Kidney (tissue), 14 donors: Measurements from ENCODE around the gene MCRIP2. TPM values are rescaled to one million over a fixed set of nuclear protein-coding genes. Genes with fewer than 3 reads are reported as not detected.

ENCODE experiments used
- DNase-seq, 5 donors: peaks; one replicate each; pipeline ENCODE4 v3.0.0-alpha.2; 2013 to 2020
- FAIRE-seq: peaks from 2 replicates; lab custom pipeline; 2012; peaks lifted over from hg19 to GRCh38; lab: Jason Lieb, UNC
- H3K27ac ChIP-seq, 2 donors: one replicate each; pipeline ENCODE4 v1.7.0; 2013; ENCODE audit warnings: low read depth in 2 of 2, low read length in 2 of 2, inconsistent platforms in 1 of 2
- H3K27me3 ChIP-seq: one replicate; pipeline ENCODE4 v1.7.1; 2013; ENCODE audit warnings: low read length, inconsistent platforms; ENCODE audit not compliant: control insufficient read depth, insufficient read depth
- H3K36me3 ChIP-seq, 3 donors: one replicate each; pipeline versions ENCODE4 v1.7.0 to v1.7.1; 2013; ENCODE audit warnings: low read length in 3 of 3, control low read depth in 1 of 3, inconsistent platforms in 1 of 3; ENCODE audit not compliant: insufficient read depth in 3 of 3, control insufficient read depth in 2 of 3
- H3K4me1 ChIP-seq, 3 donors: one replicate each; pipeline versions ENCODE4 v1.7.0 to v1.7.1; 2013; ENCODE audit warnings: low read length in 3 of 3, inconsistent platforms in 1 of 3, low read depth in 1 of 3; ENCODE audit not compliant: control insufficient read depth in 2 of 3, insufficient read depth in 2 of 3
- H3K4me3 ChIP-seq, 3 donors: one replicate each; pipeline versions ENCODE4 v1.7.0 to v1.8.1; 2013; ENCODE audit warnings: low read length in 3 of 3, control low read depth in 1 of 3, inconsistent platforms in 1 of 3
- H3K9ac ChIP-seq, 3 donors: one replicate each; pipeline versions ENCODE4 v1.7.0 to v1.7.1; 2013; ENCODE audit warnings: low read length in 3 of 3, control low read depth in 1 of 3, inconsistent platforms in 1 of 3
- H3K9me3 ChIP-seq, 3 donors: one replicate each; pipeline versions ENCODE4 v1.7.0 to v1.7.1; 2013; ENCODE audit warnings: low read length in 3 of 3, control low read depth in 1 of 3, inconsistent platforms in 1 of 3; ENCODE audit not compliant: control insufficient read depth in 2 of 3, insufficient read depth in 1 of 3
- intact Hi-C: fragments of 100-400 bp; cut with DNase I; formaldehyde crosslinking; loops from one replicate; pipeline ENCODE4 v1.11.1; 2022
- polyA plus RNA-seq: library from polyadenylated mRNA; stranded (reverse); fragments of 350-450 nt; fragmentation: Illumina TruSeq; extraction: RNeasy Lipid Tissue Mini Kit (QIAGEN cat#74804); gene quantifications from one replicate; pipeline ENCODE4 v1.2.3, GENCODE V29; 2014; ENCODE audit warnings: low read depth, low replicate concordance; ENCODE audit not compliant: insufficient read depth
- total RNA-seq: library from RNA; stranded (reverse); fragmentation: NEBNext Ultra II Directional; extraction: Animal tissue kit (Norgen Biotek cat#: 25700); gene quantifications from one replicate; pipeline ENCODE4 v1.2.1, GENCODE V29; 2021
- TF ChIP-seq, protein P1 (sequence below): IDR thresholded peaks from 3 replicates; pipeline ENCODE4 v1.5.1; 2012; ENCODE audit warnings: mild to moderate bottlenecking, moderate library complexity, borderline replicate concordance; ENCODE audit not compliant: insufficient read depth; ENCODE audit errors: extremely low read depth
- donor health status: control.
- donor health status: control.
- donor health status: control.
- donor health status: control.
- donor health status: control.
- donor health status: DM: yes; HTN: yes; CAD: no.
- donor health status: Normal renal cell carcinoma (clear cell type).

The MCRIP2 gene
- total and polyA plus RNA-seq, 2 donors from 2014 or later: 36.9 to 265 TPM

DNA sequence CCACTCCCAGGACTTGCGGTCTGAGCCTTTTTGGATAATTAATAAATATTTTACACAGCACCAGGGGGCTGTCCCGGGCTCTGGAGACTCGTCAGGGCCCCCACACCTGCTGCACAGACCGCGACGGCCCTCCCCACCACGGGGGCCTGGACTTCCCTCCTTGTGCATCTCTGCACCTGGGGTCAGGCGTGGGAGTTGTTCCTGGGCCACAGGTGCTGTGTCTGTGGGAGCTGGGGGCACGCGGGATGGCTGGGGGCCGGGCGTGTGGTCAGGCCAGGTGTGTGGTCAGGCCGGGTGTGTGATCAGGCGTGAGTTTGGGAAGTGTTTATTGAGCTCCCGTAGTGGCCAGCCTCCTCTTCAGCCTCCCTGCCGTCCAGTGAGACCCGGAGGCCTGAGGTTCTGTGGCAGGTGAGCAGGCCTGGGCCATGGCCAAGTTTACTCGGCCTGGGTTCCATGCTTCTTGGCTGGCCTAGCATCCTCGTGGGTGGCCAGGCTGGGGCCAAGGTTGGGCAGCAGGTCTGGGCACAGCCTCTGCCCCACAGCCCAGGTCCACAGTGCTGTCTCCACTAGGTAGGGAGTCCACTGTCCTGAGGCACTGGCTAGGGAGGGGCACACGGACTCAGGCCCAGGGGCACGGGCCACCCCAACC, 36.7 kb downstream of the MCRIP2 start:
- H3K9me3 ChIP-seq: no peaks in the 10 kb centered on the region
- TF ChIP-seq, protein P1, sequence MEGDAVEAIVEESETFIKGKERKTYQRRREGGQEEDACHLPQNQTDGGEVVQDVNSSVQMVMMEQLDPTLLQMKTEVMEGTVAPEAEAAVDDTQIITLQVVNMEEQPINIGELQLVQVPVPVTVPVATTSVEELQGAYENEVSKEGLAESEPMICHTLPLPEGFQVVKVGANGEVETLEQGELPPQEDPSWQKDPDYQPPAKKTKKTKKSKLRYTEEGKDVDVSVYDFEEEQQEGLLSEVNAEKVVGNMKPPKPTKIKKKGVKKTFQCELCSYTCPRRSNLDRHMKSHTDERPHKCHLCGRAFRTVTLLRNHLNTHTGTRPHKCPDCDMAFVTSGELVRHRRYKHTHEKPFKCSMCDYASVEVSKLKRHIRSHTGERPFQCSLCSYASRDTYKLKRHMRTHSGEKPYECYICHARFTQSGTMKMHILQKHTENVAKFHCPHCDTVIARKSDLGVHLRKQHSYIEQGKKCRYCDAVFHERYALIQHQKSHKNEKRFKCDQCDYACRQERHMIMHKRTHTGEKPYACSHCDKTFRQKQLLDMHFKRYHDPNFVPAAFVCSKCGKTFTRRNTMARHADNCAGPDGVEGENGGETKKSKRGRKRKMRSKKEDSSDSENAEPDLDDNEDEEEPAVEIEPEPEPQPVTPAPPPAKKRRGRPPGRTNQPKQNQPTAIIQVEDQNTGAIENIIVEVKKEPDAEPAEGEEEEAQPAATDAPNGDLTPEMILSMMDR: no peak
- H3K4me3 ChIP-seq: no peak overlapping the region
- FAIRE-seq: no peak
- H3K27ac ChIP-seq: no peak overlapping the region
- DNase-seq: peak in 1 of 5 donors; percentile 79
- peaks cover 0 to 35% (median 11%) of the 10 kb centered on the region in 3 donors for H3K4me1 ChIP-seq
- no peaks in the 10 kb centered on the region for H3K27me3 ChIP-seq
- intact Hi-C loops: no loop called here
- no peak overlapping the region for H3K9ac ChIP-seq
- H3K36me3 ChIP-seq: peaks cover 5 to 19% (median 8%) of the 10 kb centered on the region in 3 donors

DNA sequence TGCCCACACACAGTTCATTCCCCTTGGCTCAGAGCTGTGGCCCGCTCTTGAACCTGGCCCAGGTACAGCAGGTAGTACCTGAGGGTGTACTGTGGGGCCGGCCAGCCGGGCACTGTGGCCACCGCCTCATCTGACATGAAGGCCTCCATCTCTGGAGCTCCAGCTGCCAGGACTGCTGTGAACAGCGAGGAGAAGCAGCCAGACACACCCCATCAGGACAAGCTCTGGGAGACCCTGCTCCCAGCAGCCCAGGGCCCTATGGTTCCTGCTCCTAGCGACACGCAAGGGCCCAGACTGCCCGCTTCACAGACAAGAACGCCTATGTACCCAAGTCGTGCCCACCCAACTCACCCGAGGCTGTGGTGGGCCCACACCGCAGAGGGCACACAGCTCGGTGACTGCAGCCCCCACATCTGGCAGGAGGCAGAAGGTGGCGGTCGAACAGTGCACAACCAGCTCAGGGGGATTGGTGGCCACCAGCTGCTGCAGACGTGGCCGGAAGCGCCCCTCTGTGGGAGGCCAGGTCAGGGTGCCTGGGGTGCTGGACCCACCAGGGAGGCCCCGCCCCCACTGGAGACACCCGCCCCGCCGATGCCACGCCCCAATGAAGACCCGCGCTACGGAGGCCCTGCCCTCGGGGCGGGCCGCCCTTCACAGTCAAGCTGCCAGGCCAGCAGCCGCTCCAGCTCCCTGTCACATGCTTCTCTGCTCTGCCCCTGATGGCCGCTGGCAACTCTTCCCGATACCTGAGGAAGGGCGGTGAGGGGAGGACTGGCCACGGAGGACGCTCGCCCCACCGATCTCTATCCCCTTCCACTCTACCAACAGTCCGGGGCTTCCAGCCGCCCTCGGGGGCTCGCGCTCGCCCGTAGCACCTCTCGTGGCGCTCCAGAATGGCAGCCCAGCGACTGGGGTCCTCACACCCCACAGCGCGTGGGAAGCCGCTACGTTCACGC, 37.5 kb downstream of the MCRIP2 start:
- Histone ChIP-seq H3K36me3 (peaks cover 5 to 19% (median 8%) of the 10 kb centered on the region in 3 donors), H3K27ac (peak overlapping the region; percentile 70 to 82), H3K9ac (peak overlapping the region in 1 of 3 donors; percentile 19), H3K4me3 (peak overlapping the region in 2 of 3 donors; percentile 36 to 57), H3K27me3 (no peaks in the 10 kb centered on the region), H3K4me1 (peaks cover 0 to 41% (median 12%) of the 10 kb centered on the region in 3 donors), H3K9me3 (no peaks in the 10 kb centered on the region)
- intact Hi-C loops: no loop called here
- TF ChIP-seq, protein P1: no peak
- DNase-seq: peak; percentile 83 to 94 (median 90)
- no peak for FAIRE-seq

DNA sequence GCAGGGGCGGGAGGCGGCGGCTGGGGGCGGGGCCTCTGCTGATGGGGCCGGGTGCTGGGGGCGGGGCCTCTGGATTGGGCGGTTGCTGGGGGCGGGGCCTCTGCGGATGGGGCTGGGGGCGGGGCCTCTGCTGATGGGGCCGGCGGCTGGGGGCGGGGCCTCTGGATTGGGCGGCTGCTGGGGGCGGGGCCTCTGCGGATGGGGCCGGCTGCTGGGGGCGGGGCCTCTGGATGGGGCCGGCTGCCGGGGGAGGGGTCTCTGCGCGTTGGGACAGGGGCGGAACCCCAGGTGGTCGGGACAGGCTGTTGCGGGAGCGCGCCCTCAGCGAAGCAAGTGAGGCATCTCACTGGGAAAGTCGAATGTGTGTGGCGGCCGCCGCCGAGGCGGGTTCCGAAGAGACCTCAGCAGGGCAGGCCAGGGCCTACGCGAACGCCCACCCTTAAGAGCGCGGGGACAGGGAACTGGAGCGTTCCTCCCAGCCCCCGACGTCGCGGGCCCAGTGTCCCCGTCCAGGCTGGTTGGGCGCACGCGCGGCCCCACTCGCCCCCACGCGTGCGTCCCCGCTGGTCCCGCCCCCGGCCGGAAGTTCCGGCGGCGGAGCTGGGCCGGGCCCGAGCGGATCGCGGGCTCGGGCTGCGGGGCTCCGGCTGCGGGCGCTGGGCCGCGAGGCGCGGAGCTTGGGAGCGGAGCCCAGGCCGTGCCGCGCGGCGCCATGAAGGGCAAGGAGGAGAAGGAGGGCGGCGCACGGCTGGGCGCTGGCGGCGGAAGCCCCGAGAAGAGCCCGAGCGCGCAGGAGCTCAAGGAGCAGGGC, 38.4 kb downstream of the MCRIP2 start, which contains the start of gene STUB1:
STUB1 (plus strand) TSS at position 597 of the 811 bp plus-strand sequence; CDS start at position 713, 116 bp downstream.
- Histone ChIP-seq H3K27me3 (no peaks in the 10 kb centered on the region), H3K36me3 (peaks cover 5 to 19% (median 8%) of the 10 kb centered on the region in 3 donors), H3K4me1 (peaks cover 0 to 41% (median 12%) of the 10 kb centered on the region in 3 donors), H3K9me3 (no peaks in the 10 kb centered on the region), H3K9ac (peak within 1 kb of the TSS; percentile 26 to 71 (median 64)), H3K4me3 (peak within 1 kb of the TSS; percentile 61 to 79 (median 77)), H3K27ac (peak within 1 kb of the TSS; percentile 93 to 94)
- DNase-seq (peak; percentile 91 to 97 (median 94)), FAIRE-seq (no peak)
- TF ChIP-seq, protein P1: no peak
- intact Hi-C loops: no loop called here
